Measurements from ENCODE around the gene OR10A3. TPM values are rescaled to one million over a fixed set of nuclear protein-coding genes. Genes with fewer than 3 reads are reported as not detected.

The OR10A3 gene
- total and polyA plus RNA-seq, 2 experiments from 2014 or later, result 0.14 to 0.52 TPM

DNA sequence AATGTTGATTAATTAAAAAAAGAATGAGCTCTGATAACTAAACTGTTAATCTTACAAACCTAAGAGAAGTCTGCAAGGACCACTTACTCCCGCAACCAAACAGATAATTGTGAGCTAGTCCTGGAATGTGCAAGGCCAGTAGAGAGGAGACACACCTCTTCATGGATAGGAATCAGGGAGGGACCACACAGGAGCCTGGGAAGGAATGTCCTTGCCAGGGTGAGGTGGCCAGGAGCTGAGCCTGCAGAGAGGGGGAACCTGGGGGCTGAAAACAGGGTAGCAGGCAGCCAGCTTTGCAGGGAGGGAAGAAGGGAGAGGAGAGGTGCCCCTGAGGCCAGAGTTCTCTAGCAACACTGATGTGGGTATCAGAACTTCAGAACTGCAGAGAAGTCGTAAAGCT lies 33.2 kb upstream of the OR10A3 start (continued):
- no peak for TF ChIP-seq ZNF114 (CRISPR knock-in tag; IDR thresholded peaks at IDR 0.05)

DNA sequence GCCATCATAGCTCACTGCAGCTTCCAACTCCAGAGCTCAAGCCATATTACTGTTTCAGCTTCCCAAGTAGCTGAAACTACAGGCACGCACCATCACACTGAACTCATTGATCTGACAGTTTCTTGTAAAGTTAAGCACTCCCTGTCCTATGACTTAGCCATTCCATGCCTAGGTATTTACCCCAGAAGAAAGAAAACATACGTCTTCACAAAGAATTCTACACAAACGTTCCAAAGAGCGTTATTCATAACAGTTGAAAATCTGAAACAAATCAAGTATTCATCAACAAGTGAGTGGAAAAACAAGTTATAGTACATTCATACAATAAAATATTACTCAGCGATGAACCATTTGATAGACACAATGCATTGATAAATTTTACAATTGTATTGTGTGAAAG lies 31.5 kb upstream of the OR10A3 start:
- Mint-ChIP-seq H3K9me3 (no peaks in the 10 kb centered on the region; the same call in 2 of the 3 replicates), H3K4me3 (no peak overlapping the region), H3K4me1 (peaks cover 38% of the 10 kb centered on the region), H3K27me3 (ENCODE audit: insufficient read depth, low read depth, poor library complexity) (no peaks in the 10 kb centered on the region), H3K27ac (no peak overlapping the region), H3K36me3 (ENCODE audit: low read depth) (no peaks in the 10 kb centered on the region)
- 0 out of 2 replicates have a peak, but pooled peaks cover 3% of the 10 kb centered on the region for H3K9me2 ChIP-seq (ENCODE audit: insufficient read depth)
- no peak overlapping the region for H2AFZ ChIP-seq
- 0 out of 2 replicates have a peak, but pooled peaks cover 3% of the 10 kb centered on the region for H3F3A ChIP-seq (replicated peaks; ENCODE audit: low read depth)
- H4K20me1 ChIP-seq (replicated peaks; ENCODE audit: insufficient read depth), result no peaks in the 10 kb centered on the region
- H3K27ac ChIP-seq (ENCODE audit: low read depth), result no peak overlapping the region
- peaks cover 38% of the 10 kb centered on the region for H3K4me1 ChIP-seq (ENCODE audit: insufficient read depth)
- no peak overlapping the region for H3K4me3 ChIP-seq
- TF ChIP-seq, protein P1, sequence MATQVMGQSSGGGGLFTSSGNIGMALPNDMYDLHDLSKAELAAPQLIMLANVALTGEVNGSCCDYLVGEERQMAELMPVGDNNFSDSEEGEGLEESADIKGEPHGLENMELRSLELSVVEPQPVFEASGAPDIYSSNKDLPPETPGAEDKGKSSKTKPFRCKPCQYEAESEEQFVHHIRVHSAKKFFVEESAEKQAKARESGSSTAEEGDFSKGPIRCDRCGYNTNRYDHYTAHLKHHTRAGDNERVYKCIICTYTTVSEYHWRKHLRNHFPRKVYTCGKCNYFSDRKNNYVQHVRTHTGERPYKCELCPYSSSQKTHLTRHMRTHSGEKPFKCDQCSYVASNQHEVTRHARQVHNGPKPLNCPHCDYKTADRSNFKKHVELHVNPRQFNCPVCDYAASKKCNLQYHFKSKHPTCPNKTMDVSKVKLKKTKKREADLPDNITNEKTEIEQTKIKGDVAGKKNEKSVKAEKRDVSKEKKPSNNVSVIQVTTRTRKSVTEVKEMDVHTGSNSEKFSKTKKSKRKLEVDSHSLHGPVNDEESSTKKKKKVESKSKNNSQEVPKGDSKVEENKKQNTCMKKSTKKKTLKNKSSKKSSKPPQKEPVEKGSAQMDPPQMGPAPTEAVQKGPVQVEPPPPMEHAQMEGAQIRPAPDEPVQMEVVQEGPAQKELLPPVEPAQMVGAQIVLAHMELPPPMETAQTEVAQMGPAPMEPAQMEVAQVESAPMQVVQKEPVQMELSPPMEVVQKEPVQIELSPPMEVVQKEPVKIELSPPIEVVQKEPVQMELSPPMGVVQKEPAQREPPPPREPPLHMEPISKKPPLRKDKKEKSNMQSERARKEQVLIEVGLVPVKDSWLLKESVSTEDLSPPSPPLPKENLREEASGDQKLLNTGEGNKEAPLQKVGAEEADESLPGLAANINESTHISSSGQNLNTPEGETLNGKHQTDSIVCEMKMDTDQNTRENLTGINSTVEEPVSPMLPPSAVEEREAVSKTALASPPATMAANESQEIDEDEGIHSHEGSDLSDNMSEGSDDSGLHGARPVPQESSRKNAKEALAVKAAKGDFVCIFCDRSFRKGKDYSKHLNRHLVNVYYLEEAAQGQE (IDR thresholded peaks at IDR 0.05; ENCODE audit: unreplicated experiment), result no peak
- TF ChIP-seq ZNF114 (CRISPR knock-in tag; IDR thresholded peaks at IDR 0.05) (no peak), EZH2phosphoT487 (IDR thresholded peaks at IDR 0.05; ENCODE audit: unreplicated experiment) (no peak), POLR2AphosphoS5 (IDR thresholded peaks at IDR 0.05; ENCODE audit: low read depth) (no peak)
- TF ChIP-seq, protein P2, sequence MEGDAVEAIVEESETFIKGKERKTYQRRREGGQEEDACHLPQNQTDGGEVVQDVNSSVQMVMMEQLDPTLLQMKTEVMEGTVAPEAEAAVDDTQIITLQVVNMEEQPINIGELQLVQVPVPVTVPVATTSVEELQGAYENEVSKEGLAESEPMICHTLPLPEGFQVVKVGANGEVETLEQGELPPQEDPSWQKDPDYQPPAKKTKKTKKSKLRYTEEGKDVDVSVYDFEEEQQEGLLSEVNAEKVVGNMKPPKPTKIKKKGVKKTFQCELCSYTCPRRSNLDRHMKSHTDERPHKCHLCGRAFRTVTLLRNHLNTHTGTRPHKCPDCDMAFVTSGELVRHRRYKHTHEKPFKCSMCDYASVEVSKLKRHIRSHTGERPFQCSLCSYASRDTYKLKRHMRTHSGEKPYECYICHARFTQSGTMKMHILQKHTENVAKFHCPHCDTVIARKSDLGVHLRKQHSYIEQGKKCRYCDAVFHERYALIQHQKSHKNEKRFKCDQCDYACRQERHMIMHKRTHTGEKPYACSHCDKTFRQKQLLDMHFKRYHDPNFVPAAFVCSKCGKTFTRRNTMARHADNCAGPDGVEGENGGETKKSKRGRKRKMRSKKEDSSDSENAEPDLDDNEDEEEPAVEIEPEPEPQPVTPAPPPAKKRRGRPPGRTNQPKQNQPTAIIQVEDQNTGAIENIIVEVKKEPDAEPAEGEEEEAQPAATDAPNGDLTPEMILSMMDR (conservative IDR thresholded peaks at IDR 0.05; ENCODE audit: low read depth in 2 of 2), result no peak
- no peaks in the 10 kb centered on the region for H3K27me3 ChIP-seq (ENCODE audit: insufficient read depth)
- ATAC-seq (no peak), DNase-seq (ENCODE audit: low spot score) (no peak)
- H3K4me2 ChIP-seq, result no peak overlapping the region
- H3K36me3 ChIP-seq (ENCODE audit: insufficient read depth), result no peaks in the 10 kb centered on the region
- H3K79me2 ChIP-seq (replicated peaks; ENCODE audit: insufficient read depth), result peaks cover 17% of the 10 kb centered on the region

DNA sequence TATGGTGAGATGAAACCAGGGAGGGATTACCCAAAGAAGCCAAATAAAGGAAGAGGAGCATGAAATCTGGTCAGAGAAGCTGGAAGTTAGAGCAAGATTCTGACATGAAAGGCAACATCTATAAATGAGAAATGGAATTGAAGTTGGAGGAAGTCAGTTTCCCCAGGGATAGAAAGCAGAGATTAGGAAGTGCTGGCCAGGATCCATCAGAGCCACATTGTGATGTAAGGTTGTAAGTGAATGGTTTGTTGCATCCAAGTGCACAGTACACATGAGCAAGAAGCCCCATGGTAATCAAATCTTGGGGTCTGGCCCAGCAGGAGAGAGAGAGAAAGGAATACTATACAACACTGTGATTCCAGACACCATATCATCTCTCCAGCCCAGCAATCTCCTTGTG lies 30.3 kb upstream of the OR10A3 start:
- Histone ChIP-seq H3K79me2 (replicated peaks; ENCODE audit: insufficient read depth) (peaks cover 17% of the 10 kb centered on the region), H3K4me2 (no peak overlapping the region), H3K4me3 (no peak overlapping the region), H3K9me2 (ENCODE audit: insufficient read depth) (peaks cover 3% of the 10 kb centered on the region; the same call in 1 of the 2 replicates), H2AFZ (no peak overlapping the region), H4K20me1 (replicated peaks; ENCODE audit: insufficient read depth) (no peaks in the 10 kb centered on the region), H3K27me3 (ENCODE audit: insufficient read depth) (no peaks in the 10 kb centered on the region), H3F3A (replicated peaks; ENCODE audit: low read depth) (0 out of 2 replicates have a peak, but pooled peaks cover 3% of the 10 kb centered on the region), H3K27ac (ENCODE audit: low read depth) (peak overlapping the region; percentile 92), H3K4me1 (ENCODE audit: insufficient read depth) (peaks cover 38% of the 10 kb centered on the region), H3K36me3 (ENCODE audit: insufficient read depth) (no peaks in the 10 kb centered on the region)
- Mint-ChIP-seq H3K4me3 (no peak overlapping the region), H3K9me3 (no peaks in the 10 kb centered on the region), H3K36me3 (ENCODE audit: low read depth) (peaks cover 4% of the 10 kb centered on the region; the same call in 1 of the 3 replicates), H3K27me3 (ENCODE audit: insufficient read depth, low read depth, poor library complexity) (peaks cover under 1% of the 10 kb centered on the region), H3K27ac (no peak overlapping the region), H3K4me1 (peaks cover 44% of the 10 kb centered on the region)
- no peak for ATAC-seq
- TF ChIP-seq, protein P3, sequence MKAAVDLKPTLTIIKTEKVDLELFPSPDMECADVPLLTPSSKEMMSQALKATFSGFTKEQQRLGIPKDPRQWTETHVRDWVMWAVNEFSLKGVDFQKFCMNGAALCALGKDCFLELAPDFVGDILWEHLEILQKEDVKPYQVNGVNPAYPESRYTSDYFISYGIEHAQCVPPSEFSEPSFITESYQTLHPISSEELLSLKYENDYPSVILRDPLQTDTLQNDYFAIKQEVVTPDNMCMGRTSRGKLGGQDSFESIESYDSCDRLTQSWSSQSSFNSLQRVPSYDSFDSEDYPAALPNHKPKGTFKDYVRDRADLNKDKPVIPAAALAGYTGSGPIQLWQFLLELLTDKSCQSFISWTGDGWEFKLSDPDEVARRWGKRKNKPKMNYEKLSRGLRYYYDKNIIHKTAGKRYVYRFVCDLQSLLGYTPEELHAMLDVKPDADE (IDR thresholded peaks at IDR 0.05), result no peak
- TF ChIP-seq ZNF331 (CRISPR knock-in tag; IDR thresholded peaks at IDR 0.05; ENCODE audit: low read depth) (no peak), STAT1 (IDR thresholded peaks at IDR 0.05; ENCODE audit: unreplicated experiment) (no peak)
- DNase-seq (ENCODE audit: low spot score), result no peak
